ENCODE measurements around the gene APCDD1L.

Gene APCDD1L

DNA sequence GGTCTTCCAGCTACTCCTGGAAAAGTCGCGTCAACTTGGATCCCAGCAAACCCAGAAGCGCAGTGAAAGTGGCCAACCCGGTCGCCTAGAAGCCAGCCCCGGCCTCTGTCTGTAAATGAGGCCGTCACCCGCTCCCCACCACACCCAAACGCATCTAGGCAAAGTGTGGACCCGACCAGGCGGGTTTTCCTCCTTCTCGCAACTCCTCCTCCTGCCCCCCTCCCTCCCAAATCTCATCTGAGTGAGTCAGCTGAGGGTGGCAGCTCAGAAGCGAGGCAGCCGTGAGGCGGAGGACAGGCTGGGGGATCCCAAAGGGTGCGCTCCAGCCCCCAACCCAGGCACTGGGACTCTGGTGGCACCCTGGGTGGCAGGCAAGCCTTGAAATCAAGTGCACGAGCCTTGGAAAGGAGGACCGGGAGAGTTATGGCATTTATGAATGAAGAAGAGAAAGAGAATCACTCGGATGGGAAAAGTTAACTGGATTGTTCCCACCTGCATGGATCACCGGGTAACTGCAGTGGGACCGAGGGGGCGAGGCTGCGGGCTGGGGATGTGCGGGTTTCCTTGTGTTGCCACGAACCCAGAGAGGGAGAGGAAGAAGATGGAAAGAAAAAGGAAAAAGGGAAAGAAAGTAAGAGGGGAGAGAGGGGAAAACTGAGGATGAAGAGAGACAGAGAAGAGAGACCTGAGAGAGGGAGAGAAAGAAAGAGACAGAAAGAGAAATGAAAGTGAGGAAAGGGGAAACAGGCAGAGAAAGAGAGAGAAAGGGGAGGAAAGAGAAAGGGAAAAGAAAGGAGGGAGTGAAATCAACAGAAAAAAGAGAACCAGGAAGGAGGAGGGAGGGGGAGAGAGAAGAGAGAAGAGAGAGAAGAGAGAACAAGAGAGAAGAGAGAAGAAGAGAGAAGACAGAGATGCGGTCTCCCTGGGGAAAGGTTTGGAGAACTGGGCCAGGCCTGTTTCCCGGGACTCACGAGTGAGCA lies at the start of gene APCDD1L:
TSS of gene APCDD1L (minus strand) at position 167 of the 980 bp plus-strand sequence. CDS start 692 bp downstream, outside the sequence.
- TF ChIP-seq, protein P1, sequence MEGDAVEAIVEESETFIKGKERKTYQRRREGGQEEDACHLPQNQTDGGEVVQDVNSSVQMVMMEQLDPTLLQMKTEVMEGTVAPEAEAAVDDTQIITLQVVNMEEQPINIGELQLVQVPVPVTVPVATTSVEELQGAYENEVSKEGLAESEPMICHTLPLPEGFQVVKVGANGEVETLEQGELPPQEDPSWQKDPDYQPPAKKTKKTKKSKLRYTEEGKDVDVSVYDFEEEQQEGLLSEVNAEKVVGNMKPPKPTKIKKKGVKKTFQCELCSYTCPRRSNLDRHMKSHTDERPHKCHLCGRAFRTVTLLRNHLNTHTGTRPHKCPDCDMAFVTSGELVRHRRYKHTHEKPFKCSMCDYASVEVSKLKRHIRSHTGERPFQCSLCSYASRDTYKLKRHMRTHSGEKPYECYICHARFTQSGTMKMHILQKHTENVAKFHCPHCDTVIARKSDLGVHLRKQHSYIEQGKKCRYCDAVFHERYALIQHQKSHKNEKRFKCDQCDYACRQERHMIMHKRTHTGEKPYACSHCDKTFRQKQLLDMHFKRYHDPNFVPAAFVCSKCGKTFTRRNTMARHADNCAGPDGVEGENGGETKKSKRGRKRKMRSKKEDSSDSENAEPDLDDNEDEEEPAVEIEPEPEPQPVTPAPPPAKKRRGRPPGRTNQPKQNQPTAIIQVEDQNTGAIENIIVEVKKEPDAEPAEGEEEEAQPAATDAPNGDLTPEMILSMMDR (IDR thresholded peaks at IDR 0.05): no peak
- TF ChIP-seq ZFX (IDR thresholded peaks at IDR 0.05; ENCODE audit: borderline replicate concordance): no peak
- no peak within 1 kb of the TSS for H3K27ac ChIP-seq

- H3K27ac ChIP-seq: no peak overlapping the region
- no peak for TF ChIP-seq ZFX (IDR thresholded peaks at IDR 0.05; ENCODE audit: borderline replicate concordance)
- TF ChIP-seq, protein P1 (IDR thresholded peaks at IDR 0.05): no peak
Measured at GRCh38 chr20:58559368-58559729, 44.1 kb upstream of the APCDD1L start.

GRCh38 chr20:58558486-58559367 lies 43.5 kb upstream of the APCDD1L start:
- no peak overlapping the region for H3K27ac ChIP-seq
- TF ChIP-seq, protein P1 (IDR thresholded peaks at IDR 0.05): no peak
- TF ChIP-seq ZFX (IDR thresholded peaks at IDR 0.05; ENCODE audit: borderline replicate concordance): no peak

DNA sequence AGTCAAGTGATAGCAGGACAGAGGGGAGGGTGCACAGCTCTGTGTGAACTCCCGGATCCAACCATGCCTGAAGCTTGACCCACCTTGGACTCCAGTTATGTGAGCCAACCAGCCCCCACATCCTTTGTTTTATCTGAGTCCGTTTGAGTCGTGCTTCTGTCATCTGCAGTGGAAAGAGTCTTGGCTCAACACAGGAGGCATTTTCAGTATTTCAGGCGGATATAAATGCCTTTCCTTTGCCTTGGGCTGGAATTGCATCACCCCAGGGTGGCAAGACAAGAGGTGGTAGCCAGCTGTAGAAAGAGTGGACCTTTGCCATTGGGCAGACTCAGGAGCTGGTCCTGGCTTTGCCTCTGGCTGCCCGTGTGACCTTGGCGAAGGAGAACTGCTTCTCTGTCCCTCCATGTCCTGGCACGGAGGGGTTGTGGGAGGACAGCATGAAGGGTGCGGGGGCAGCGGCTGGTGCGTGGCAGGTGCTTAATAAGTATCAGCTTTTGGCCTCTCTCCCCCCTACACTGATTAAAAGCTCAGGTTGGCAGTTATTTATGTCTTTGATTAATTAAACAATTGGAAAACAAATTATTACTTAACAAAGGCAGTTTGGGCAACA lies 42.6 kb upstream of the APCDD1L start:
- H3K27ac ChIP-seq: no peak overlapping the region
- no peak for TF ChIP-seq ZFX (IDR thresholded peaks at IDR 0.05; ENCODE audit: borderline replicate concordance)
- TF ChIP-seq, protein P1 (IDR thresholded peaks at IDR 0.05): no peak

- TF ChIP-seq ZFX (IDR thresholded peaks at IDR 0.05; ENCODE audit: borderline replicate concordance): no peak
- TF ChIP-seq, protein P1 (IDR thresholded peaks at IDR 0.05): no peak
- H3K27ac ChIP-seq: no peak overlapping the region
Measured at GRCh38 chr20:58556961-58557360, 41.8 kb upstream of the APCDD1L start.

DNA sequence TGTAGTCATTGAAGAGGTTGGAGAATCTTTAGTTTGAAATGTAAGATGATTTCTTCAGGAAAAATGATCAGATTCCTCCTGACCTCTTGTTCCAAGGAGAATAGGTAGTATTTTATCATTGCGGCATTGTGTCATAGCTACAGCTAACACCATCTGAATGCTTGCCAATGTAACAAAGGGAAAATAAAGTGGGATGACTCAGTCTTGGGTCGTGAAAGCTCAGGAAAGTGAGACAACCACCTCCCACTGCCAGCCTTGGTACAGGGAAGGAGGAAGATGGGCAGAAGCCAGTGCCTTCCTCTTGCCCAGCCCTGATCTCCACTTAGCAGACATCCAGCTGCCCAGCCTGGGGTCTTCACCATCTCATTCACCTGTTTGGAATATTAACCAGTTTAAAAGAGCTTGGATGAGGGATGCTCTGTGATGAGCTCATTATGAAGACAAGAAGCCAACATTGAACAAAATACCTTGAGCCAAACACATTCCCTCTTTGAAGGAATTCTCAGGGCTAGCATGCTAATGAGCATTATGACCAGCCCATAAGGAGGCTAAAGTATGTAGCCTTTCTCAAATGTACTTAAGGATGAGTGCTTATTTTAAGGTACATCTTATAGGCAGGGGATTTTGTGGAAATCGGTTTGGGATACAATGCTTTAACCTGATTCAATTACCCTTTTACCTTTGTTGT lies 40.0 kb upstream of the APCDD1L start:
- TF ChIP-seq, protein P1 (IDR thresholded peaks at IDR 0.05): no peak
- TF ChIP-seq ZFX (IDR thresholded peaks at IDR 0.05; ENCODE audit: borderline replicate concordance): no peak
- H3K27ac ChIP-seq: no peak overlapping the region

All from 22Rv1 (cell line).